ENCODE measurements around the gene FCGR2B.
"Not testable (repeated sequence)": the region's sequence is repeated elsewhere in the genome, so short reads cannot be mapped to it uniquely, and the experiment has no call there.

FCGR2B gene

DNA sequence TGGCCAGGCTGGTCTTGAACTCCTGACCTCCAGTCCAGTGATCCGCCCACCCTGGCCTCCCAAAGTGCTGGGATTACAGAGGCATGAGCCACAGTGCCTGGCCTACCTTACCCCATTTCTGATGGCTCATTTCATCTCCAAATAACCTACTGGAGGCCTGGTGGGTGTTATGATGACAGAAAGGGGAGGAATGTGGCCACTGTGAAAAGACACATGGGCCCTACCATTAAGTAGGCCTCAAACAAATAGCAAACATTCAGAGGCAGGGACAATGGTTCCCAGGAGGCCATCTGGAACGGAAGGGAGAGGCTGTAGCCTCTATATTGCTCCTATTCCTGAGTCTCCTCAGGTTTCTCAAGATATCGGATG, 43.2 kb downstream of the FCGR2B start:
- DNase-seq, result peak; percentile 91

DNA sequence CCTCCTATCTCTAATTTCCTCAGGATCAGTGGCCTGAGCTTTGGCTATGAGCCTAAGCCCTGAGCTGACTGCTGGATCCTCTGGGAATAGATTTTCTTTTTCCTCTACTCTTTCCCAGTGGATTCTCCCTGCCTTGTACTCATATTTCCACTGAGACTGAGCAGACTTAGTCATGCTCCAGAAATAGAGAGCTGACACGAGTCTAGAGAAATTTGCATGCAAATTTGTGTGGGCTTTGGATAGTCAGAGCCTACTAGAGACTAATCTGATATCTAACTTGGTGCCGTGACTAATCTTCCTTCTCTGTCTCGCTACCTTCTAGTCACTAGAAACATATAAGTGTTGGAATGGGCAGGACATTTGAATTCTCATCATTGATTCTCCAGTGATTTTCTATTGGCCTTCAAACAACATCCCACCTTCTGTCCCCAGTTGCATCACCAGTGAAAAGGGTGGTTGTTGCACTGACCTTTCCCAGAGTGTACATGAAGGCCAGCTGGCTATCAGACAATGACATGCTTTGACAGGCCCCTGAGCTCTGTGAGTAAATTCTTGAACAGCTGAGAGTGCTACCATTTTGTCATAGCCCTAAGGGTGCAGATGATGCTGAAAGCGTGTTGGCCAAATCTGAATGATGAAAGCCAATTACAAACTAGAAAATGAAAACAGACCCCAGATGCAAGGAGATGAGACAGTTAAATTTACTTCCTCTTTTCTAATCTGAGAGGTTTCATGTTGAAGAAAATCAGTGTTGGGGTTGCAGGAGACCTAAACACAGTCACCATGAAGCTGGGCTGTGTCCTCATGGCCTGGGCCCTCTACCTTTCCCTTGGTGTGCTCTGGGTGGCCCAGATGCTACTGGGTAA, 43.8 kb downstream of the FCGR2B start, which contains the start of gene FCRLA:
TSS of gene FCRLA (plus strand) at position 748 of the 866 bp plus-strand sequence. CDS start at position 784, 36 bp downstream.
- DNase-seq, result peak; percentile 99

DNA sequence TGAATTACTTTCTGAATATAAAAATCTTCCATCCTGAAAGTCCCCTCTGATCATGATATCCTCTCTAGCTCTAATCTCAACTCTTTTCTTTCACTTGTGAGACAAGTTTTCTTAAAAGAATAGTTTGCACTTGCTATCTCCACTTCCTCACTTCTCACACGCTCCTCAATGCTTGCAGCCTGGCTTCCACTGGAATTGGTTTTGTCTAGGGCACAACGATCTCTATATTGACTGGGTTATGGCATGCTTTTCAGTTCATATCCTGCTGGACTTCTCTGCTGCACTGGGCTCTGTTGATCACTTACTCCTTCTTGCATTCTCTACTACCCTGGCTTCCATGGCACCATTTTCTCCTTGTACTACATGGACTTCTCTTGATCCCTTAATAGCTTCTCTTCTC, 44.6 kb downstream of the FCGR2B start:
- no peak for DNase-seq

DNA sequence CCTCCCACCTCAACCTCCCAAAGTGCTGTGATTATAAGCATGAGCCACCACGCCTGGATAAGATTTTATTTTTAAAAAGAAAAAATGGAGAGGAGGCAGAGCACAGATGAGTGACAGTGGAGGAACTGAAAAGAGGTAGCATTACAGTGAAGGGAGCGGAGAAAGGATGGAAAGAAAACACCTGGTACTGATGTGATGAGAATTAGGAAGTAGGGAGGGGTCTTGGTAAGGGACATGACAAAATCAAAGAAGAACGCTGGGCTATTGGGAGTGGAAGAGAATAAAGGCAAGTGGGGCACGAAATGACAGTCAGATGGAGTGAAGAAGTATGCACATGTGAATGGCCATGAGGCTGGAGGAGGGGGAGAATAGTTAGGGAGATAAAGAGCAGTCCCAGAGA, 46.4 kb downstream of the FCGR2B start:
- no peak for DNase-seq

DNA sequence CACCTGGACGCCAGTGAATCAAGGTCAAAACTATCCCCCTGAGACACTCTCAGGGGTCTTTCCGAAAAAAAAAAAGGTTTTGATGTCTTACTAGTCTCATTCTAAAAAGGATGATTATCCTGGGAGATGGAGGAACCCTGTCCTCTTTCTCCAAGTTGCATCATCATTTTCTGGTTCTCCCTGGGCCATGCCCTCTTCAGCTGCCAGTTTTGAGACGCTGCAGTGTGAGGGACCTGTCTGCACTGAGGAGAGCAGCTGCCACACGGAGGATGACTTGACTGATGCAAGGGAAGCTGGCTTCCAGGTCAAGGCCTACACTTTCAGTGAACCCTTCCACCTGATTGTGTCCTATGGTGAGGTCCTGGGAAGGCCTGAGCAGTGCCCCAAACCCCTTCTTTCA, 47.6 kb downstream of the FCGR2B start:
- peak; percentile 20 for DNase-seq

DNA sequence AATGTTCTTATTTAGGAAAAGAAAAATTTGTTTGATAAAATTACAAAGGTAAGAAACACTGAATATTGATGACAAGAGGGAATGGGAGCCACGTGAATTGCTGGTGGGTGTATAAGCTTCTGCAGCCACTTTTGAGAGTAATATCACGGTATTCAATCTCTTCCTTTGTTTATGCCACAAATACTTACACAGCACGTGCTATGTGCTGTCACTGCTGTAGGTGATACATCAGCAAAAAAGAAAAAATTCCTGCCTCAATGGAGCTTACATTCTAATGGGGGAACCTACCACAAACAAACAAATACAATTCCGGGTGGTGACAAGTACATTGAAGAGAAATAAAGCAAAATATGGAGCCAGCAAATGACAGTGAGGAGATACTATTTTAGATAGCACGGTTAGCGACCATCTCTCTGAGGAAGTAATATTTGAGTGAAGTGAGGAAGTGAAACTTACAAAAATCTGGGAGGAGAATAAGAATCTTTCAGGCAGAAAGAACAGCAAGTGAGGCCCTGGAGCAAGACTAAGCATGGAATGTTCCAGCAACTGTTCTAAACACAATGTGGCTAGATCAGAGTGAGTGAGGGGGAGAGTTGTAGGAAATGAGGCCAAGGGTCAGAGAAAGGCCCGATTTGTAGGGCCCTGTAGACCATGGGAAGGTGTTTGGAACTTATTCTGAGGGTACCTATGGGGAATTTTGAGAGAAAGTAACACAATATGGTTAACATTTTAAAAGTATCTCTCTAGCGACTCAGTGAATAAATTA, 55.8 kb downstream of the FCGR2B start:
- no peak for DNase-seq

DNA sequence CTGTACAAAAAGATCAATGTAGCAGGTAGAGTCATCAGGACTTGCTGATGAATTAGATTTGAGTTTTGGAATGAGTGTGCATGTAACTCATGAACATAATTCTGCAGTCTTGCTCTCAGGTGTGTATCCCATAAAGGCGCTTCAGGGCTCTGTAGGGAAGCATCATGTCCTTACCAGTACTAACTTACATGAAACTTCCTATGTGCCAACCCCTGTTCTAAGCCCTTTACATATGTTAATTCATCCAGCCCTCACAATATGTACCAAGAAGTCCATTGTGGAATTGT, 56.3 kb downstream of the FCGR2B start:
- DNase-seq, result no peak

DNA sequence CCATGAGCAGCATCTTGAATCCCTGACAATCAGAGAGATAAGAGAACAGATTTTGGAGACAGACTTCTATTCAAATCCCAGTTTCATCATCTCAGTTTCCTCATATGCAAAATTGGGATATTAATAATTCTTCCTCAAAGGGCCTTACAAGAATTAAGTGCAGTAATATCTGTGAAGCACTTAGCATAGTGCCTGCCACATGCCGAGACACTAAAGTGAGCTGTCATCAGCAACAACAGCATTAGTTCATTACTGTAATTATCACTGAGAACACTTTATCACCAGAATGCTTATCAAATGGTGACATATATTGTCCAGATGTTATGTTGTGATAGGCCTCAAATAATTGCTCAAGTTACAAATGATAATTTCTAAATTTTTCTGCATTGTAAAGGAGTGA, 57.5 kb downstream of the FCGR2B start:
- DNase-seq, result no peak

DNA sequence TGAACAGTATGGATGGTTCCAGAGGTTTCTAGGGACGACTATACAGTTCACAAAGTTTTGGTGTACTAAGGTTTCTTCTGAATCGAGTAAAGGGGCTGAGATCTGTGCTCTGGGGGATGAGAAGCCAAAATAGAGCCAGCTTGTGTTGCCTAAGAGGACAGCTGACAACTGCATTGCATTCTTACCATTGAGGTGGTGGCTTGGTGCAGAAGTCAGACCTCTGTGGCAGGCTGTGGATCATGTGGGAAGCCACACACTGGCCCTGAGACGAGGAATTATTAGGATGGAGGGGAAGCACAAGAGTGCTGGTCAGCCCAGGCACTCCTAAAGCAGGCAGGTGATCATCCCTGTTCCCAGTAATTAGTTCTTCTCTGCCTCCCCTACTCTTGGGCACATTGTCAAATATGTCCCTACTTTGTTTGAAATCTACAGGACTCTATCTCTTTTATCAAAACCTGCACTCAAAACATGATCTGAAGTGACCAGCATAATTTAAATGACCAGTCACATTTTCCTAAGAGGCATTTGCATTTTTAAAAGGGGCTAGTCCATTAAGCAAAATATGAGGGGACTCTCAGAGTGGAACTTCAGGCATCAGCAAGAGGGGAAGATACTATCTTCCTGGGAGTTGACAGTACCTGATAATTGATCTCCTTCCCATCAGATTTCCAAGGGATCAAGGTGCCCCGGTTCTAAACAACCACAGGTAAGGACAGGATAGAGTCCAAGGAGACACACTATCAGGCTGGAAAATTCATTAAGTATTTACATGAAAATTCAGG, 58.2 kb downstream of the FCGR2B start, which contains the start of gene FCRLB:
TSS of gene FCRLB (plus strand) at position 589 of the 782 bp plus-strand sequence. CDS start 1,129 bp downstream, outside the sequence.
- no peak for DNase-seq

DNA sequence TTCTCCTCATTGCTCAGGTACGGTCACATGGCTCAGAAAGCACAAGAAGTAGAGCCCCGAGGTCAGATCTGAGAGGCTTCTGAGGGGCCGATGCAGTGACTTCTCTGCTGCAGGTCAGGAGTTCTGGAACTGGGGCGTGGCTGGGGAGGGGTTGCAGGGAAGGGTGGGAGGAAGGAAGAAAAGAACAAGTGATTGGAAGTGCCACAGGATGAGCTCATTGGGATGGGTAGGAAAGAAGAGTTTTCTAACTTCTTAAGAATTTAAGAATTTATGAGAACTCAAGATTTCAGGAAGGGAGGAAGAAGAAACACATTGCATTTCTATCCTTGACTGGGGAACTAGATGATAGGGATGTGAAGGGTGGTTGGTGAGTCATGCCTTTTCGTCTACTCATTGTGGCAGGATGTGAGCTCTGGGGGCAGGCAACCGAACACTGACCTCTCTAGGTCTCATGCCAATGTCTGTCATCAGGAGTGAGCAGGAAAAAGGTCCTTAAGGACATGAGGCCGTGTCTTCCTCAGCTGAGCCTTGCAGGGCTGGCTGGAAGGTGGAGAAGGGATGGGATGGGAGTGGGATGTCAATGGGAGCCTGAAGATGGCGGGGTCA, 58.9 kb downstream of the FCGR2B start:
- peak; percentile 97 for DNase-seq

DNA sequence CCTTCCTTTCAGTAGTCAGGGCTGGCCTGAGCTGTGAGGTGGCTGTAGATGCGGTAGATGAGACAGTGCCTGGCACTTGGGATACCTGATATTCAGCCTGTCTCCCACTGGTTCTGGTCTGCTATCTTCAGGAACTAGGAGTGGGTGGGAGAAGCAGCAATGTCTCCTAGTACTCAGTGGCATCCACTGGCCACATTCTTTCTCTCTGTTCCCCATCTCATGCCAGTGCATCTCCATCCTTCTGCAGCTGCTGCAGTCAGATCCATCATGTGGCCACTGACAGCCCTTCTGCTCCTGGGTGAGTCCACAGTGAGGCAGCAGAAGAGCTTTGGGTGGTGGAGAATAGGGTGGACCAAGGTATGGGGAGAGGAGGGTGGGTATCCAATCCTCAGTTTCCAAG, 59.5 kb downstream of the FCGR2B start:
- DNase-seq, result no peak

DNA sequence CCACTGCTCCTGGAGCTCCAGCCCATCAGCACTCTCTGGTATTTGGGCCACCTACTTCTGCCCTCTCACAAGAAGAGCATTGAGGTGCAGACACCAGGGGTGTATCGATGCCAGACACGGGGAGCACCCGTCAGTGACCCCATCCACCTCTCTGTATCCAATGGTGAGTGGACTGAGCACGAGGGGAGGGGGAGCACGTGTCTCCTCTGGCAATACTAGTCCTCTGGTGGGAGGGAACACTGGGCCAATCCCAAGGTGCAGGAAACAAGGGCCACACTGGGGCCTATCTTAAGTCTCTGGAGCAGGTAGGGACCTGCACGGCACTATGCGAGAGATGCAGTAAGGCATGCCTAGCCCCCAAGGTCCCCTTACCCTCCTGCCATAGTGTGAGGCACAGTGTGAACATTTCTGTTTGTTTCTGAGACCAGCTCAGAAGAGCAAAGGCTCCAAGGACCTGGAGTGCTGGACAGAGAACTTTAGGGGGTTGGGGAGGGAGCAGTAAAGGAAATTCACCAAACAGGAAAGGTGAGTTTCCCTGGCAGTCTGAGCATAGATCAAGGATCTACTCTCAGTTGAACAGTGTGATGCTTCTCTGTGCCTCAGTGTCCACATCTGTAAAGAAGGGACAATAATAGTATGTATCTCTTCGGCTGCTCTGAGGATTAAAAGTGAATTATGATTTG, 60.7 kb downstream of the FCGR2B start:
- DNase-seq, result no peak

DNA sequence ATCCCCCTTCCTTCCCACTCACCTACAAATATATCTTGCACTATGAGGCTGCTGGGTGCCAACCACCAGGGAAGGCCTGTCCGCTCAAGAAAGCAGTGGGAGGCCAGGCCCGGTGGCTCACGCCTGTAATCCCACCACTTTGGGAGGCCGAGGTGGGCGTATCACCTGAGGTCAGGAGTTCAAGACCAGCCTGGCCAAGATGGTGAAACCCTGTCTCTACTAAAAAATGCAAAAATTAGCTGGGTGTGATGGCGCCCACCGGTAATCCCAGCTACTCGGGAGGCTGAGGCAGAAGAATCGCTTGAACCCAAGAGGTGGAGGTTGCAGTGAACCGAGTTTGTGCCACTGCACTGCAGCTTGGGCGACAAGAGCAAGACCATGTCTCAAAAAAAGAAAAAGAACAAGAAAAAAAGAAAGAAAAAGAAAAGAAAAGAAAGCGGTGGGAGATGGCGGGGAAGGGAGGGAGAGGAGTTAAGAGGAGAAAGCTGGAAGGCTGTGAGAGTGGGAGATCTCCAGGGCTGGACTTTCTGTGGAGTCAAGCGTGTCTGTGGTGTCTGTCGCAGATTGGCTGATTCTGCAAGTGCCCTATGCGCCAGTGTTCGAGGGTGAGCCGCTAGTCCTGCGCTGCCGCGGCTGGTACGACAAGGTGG, 62.4 kb downstream of the FCGR2B start:
- DNase-seq, result not testable (repeated sequence)

DNA sequence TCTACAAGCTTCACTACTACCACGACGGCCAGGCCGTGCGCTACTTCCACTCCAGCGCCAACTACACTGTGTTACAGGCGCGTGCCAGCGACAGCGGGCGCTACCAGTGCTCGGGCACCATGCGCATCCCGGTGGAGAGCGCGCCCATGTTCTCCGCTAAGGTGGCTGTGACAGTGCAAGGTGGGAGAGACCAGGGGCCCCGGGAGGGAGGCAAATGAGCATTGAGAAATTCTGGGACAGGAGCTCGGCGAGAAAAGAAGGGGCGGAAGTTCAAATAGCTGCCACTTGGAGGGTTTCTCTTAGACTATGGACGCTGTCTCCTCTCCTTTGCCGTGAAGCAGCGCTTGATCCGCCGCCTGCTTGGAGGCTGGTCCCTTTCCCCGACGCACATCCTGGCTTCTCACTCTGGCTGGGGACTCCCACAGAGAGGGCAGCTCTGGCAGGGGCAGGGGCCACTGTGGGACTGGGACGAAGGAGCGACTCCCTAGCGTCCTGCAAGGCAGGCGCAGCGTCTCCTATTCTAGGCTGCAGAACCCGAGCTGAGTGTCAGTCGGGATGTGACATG, 63.0 kb downstream of the FCGR2B start:
- DNase-seq, result peak; percentile 65

DNA sequence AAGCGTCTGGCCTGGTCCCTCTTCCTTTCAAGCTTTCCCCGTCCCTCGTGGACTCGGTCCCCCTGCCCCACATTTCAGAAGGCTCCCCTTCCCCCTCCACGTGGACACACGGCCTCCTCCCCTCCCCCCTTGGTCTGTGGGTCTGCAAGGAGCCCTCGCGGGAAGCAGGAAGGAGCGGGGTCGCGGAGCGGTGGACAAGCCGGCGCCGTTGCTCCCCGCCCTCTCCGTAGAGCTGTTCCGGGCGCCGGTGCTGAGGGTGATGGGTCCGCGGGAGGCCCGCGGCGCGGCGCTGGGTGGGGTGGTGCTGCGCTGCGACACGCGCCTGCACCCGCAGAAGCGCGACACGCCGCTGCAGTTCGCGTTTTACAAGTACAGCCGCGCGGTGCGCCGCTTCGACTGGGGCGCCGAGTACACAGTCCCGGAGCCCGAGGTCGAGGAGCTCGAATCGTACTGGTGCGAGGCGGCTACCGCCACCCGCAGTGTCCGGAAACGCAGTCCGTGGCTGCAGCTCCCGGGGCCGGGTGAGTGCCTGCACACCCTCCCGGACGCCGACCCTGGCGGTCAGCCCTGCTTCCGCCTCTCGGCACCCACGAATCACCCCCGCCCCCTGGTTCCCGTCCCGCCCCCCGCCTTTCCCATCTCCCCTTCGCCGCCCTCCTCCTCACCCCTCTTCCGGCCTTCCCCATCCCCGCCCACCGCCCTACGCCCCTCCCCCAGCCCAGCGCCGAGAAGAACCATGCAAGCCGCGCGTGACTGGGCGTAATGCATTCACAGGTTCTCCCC, 63.7 kb downstream of the FCGR2B start:
- DNase-seq, result peak; percentile 86

DNA sequence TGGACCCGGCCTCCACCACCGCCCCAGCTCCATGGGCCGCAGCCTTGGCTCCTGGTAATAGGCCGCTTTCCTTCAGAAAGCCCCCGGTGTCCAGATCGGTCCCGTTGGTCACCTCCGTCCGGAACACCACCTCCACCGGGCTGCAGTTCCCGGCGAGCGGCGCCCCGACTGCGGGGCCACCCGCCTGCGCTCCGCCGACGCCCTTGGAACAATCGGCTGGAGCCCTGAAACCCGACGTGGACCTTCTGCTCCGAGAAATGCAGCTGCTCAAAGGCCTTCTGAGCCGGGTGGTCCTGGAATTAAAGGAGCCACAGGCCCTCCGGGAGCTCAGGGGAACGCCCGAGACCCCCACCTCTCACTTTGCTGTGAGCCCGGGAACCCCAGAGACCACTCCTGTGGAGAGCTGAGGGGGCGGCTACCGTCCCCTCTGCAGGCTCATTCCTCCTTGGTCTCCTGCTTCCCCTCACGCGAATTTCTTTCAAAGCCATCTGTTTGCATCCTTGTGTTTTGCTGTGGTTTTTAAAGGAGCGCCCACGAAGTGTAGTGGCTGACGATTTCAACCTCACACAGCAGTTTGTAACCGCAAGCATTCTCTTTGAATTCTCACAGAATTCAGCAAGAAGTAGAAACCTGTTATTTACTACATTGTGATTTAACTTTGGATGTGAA, 64.4 kb downstream of the FCGR2B start:
- peak; percentile 72 for DNase-seq

Measured in fibroblast of skin of back (primary cell).